A549 (cell line): ENCODE data around the gene KCNA10. TPM values are rescaled to one million over a fixed set of nuclear protein-coding genes. Genes with fewer than 3 reads are reported as not detected.
"Not testable (repeated sequence)": the region's sequence is repeated elsewhere in the genome, so short reads cannot be mapped to it uniquely, and the experiment has no call there.

Experiments used
- ATAC-seq, 2 experiments: fragments of 200-7000 bp in 1 of 2; fragments of >200 bp in 1 of 2; cut with Nextera tagmentation in 1 of 2; cut with Tn5 transposase in 1 of 2; 3 replicates each; pipeline versions ENCODE4 v1.8.0 to v1.9.1; 2018 to 2020; ENCODE audit warnings: mild to moderate bottlenecking in 1 of 2, moderate library complexity in 1 of 2
- CTCF ChIA-PET: fragments of 300-600 bp; sonication (Branson Sonifier 250); formaldehyde crosslinking; extraction: SDS; loops from one replicate; lab custom pipeline; 2021; ENCODE audit warnings: antibody characterized with exemption, inconsistent platforms; lab: Yijun Ruan, JAX
- POLR2A ChIA-PET: fragments of 350-600 bp; formaldehyde crosslinking; extraction: SDS; loops from one replicate; lab custom pipeline; 2021; ENCODE audit warnings: antibody characterized with exemption, inconsistent platforms; lab: Yijun Ruan, JAX
- DNase-seq, 2 experiments: peaks; one replicate each; pipeline versions ENCODE4 v3.0.0 to v3.0.0-alpha.2; 2011 to 2016; ENCODE audit warnings: low read depth in 1 of 2, low spot score in 1 of 2
- FAIRE-seq: peaks from 2 replicates; lab custom pipeline; 2011; peaks lifted over from hg19 to GRCh38; lab: Jason Lieb, UNC
- H3K27ac ChIP-seq, 2 experiments: fragments of >200 bp; sonication (Bioruptor Twin); formaldehyde crosslinking; 3 replicates each; pipeline ENCODE4 v1.5.1; 2016 to 2017
- H3K4me1 ChIP-seq: fragments of >200 bp; sonication (Bioruptor Twin); formaldehyde crosslinking; 3 replicates; pipeline ENCODE4 v1.6.1; 2016
- H3K4me2 ChIP-seq: fragments of >200 bp; sonication (Bioruptor Twin); formaldehyde crosslinking; 3 replicates; pipeline ENCODE4 v1.6.1; 2016
- H3K4me3 ChIP-seq: fragments of >200 bp; sonication (Bioruptor Twin); formaldehyde crosslinking; 3 replicates; pipeline ENCODE4 v1.5.1; 2016
- H3K9me3 ChIP-seq: fragments of >200 bp; sonication (Bioruptor Twin); formaldehyde crosslinking; 3 replicates; pipeline ENCODE4 v1.6.1; 2016
- BCL3 ChIP-seq: fragments of >200 bp; sonication (Bioruptor Twin); formaldehyde crosslinking; IDR thresholded peaks from 3 replicates; pipeline ENCODE4 v1.6.1; 2016
- BHLHE40 ChIP-seq: IDR thresholded peaks from 2 replicates; pipeline ENCODE4 v1.6.1; 2012; ENCODE audit warnings: low read depth, low read length, inconsistent platforms
- CHD4 ChIP-seq: fragments of 200-600 bp; sonication (generic); IDR thresholded peaks from 2 replicates; pipeline ENCODE4 v1.6.1; 2016; ENCODE audit warnings: antibody characterized with exemption, mild to moderate bottlenecking, borderline replicate concordance
- CTCF ChIP-seq: fragments of >200 bp; sonication (Bioruptor Twin); formaldehyde crosslinking; IDR thresholded peaks from 3 replicates; pipeline ENCODE4 v1.5.1; 2016
- E2F6 ChIP-seq: IDR thresholded peaks from 2 replicates; pipeline ENCODE4 v1.6.1; 2012; ENCODE audit warnings: low read depth, borderline replicate concordance
- EHF ChIP-seq: fragments of 250-450 bp; sonication (Bioruptor Pico); IDR thresholded peaks from 2 replicates; pipeline ENCODE4 v1.5.0; 2020; ENCODE audit warnings: mild to moderate bottlenecking
- EP300 ChIP-seq, 2 experiments: fragments of >200 bp; sonication (Bioruptor Twin); formaldehyde crosslinking; IDR thresholded peaks; 2 replicates in 1 of 2; 3 replicates in 1 of 2; pipeline ENCODE4 v1.6.1; 2016 to 2017
- ESRRA ChIP-seq: fragments of 150-350 bp; IDR thresholded peaks from 2 replicates; pipeline ENCODE4 v1.6.1; 2014; ENCODE audit warnings: mild to moderate bottlenecking, low read length, borderline replicate concordance
- FOXS1 ChIP-seq: fragments of 250-450 bp; sonication (Bioruptor Pico); IDR thresholded peaks from 2 replicates; pipeline ENCODE4 v1.5.0; 2020; ENCODE audit warnings: mild to moderate bottlenecking, moderate library complexity
- HDAC2 ChIP-seq: fragments of 200-600 bp; sonication (generic); IDR thresholded peaks from 2 replicates; pipeline ENCODE4 v1.6.1; 2016
- HMGXB4 ChIP-seq: fragments of 250-450 bp; sonication (Bioruptor Pico); IDR thresholded peaks from 2 replicates; pipeline ENCODE4 v1.5.0; 2021; ENCODE audit warnings: mild to moderate bottlenecking, moderate library complexity, borderline replicate concordance
- HOXA7 ChIP-seq: fragments of 250-450 bp; sonication (Bioruptor Pico); IDR thresholded peaks from 2 replicates; pipeline ENCODE4 v1.5.0; 2020; ENCODE audit warnings: mild to moderate bottlenecking, moderate library complexity
- HOXB5 ChIP-seq: fragments of 250-450 bp; sonication (Bioruptor Pico); IDR thresholded peaks from 2 replicates; pipeline ENCODE4 v1.5.0; 2020; ENCODE audit warnings: mild to moderate bottlenecking, moderate library complexity
- JUNB ChIP-seq: fragments of >200 bp; sonication (Bioruptor Twin); formaldehyde crosslinking; IDR thresholded peaks from 2 replicates; pipeline ENCODE4 v1.6.1; 2016
- MYC ChIP-seq: IDR thresholded peaks from 2 replicates; pipeline ENCODE4 v1.6.1; 2012; ENCODE audit warnings: mild to moderate bottlenecking, inconsistent platforms, low read length, improper control_type of control experiment, borderline replicate concordance
- RAD21 ChIP-seq, 2 experiments: fragments of >200 bp in 1 of 2; sonication (Bioruptor Twin) in 1 of 2; formaldehyde crosslinking in 1 of 2; IDR thresholded peaks in 1 of 2; conservative IDR thresholded peaks in 1 of 2; 2 replicates in 1 of 2; 3 replicates in 1 of 2; pipeline ENCODE4 v1.6.1; 2012 to 2018; ENCODE audit warnings: inconsistent platforms in 1 of 2
- RCOR1 ChIP-seq: fragments of 150-350 bp; IDR thresholded peaks from 2 replicates; pipeline ENCODE4 v1.6.1; 2014; ENCODE audit warnings: antibody characterized with exemption, low read length, low read depth
- REST ChIP-seq: fragments of 200-600 bp; sonication (generic); IDR thresholded peaks from 2 replicates; pipeline ENCODE4 v1.6.1; 2016; ENCODE audit warnings: antibody characterized with exemption, mild to moderate bottlenecking, moderate library complexity
- ZC3H11A ChIP-seq: fragments of 450-650 bp; IDR thresholded peaks from 2 replicates; pipeline ENCODE4 v1.6.1; 2014; ENCODE audit warnings: antibody characterized with exemption, mild to moderate bottlenecking
- ZFP36 ChIP-seq: fragments of 450-650 bp; IDR thresholded peaks from 2 replicates; pipeline ENCODE4 v1.6.1; 2014; ENCODE audit warnings: borderline replicate concordance; ENCODE audit not compliant: partially characterized antibody
- ZNF302 ChIP-seq: fragments of 250-450 bp; sonication (Bioruptor Pico); IDR thresholded peaks from 2 replicates; pipeline ENCODE4 v1.9.0; 2021; ENCODE audit warnings: inconsistent platforms, mild to moderate bottlenecking, moderate library complexity
- ZSCAN20 ChIP-seq: fragments of 250-450 bp; sonication (Bioruptor Pico); IDR thresholded peaks from 2 replicates; pipeline ENCODE4 v1.8.0; 2022; ENCODE audit warnings: mild to moderate bottlenecking, moderate library complexity
- WGBS: methylation state at CpG from one replicate; pipeline ENCODE4 v1.1.6; 2017; ENCODE audit errors: missing lambda C conversion rate; 5-methylcytosine and 5-hydroxymethylcytosine counted together
- polyA plus RNA-seq, 4 experiments: library from polyadenylated mRNA; depleted of rRNA in 3 of 4; stranded (reverse); fragments of >200 nt; fragmentation: RNase III in 1 of 4; extraction: RNeasy Plus Mini Kit Qiagen cat#74134 plus additional on column Dnase treatment in 1 of 4; gene quantifications; 2 replicates in 3 of 4; 3 replicates in 1 of 4; pipeline ENCODE4 v1.2.3, GENCODE V29; 2011 to 2017

Gene KCNA10
- polyA plus RNA-seq, 2 of the 4 experiments (the other 2 are of a cell fraction) = not detected

GRCh38 chr1:110510921-110511320 lies 8.1 kb downstream of the KCNA10 start:
- DNase-seq, FAIRE-seq, H3K4me3 ChIP-seq, H3K9me3 ChIP-seq, POLR2A ChIA-PET, H3K4me1 ChIP-seq, H3K4me2 ChIP-seq, H3K27ac ChIP-seq, ATAC-seq: not testable (repeated sequence)
- CTCF ChIA-PET = interaction anchor here (2.9 kb wide), 1 partner anchor 15 kb away, joined by 9 read pairs; no protein-coding TSS in a partner anchor
- 83% methylated on average over 5 of the region's 5 CpGs for WGBS

GRCh38 chr1:110509655-110510054 lies 9.3 kb downstream of the KCNA10 start:
- Histone ChIP-seq H3K9me3 (no peaks in the 10 kb centered on the region), H3K4me2 (no peak overlapping the region), H3K27ac (no peak overlapping the region), H3K4me1 (no peaks in the 10 kb centered on the region), H3K4me3 (no peak overlapping the region)
- FAIRE-seq (no peak), ATAC-seq (no peak), DNase-seq (no peak)
- 80% methylated on average over 6 of the region's 6 CpGs for WGBS
- ChIA-PET POLR2A (no interaction called here), CTCF (interaction anchor here (3.1 kb wide), 1 partner anchor 13 kb away, joined by 22 read pairs; no protein-coding TSS in a partner anchor)
- no peak for TF ChIP-seq JUNB
- TF ChIP-seq MYC = no peak
- TF ChIP-seq RCOR1 = no peak
- TF ChIP-seq HOXA7 (CRISPR knock-in tag) = no peak
- TF ChIP-seq BHLHE40 = no peak
- no peak for TF ChIP-seq ZFP36
- TF ChIP-seq CTCF = no peak
- TF ChIP-seq REST = no peak
- TF ChIP-seq E2F6 = no peak
- TF ChIP-seq FOXS1 = no peak
- no peak for TF ChIP-seq ZNF302 (CRISPR knock-in tag)

GRCh38 chr1:110508028-110508940 lies 10.7 kb downstream of the KCNA10 start:
- no peak overlapping the region for H3K4me3 ChIP-seq
- CTCF ChIA-PET = interaction anchor here (0.9 to 3.1 kb wide), 3 partner anchors 12 to 111 kb away, joined by 3 to 22 read pairs (median 3); no protein-coding TSS in a partner anchor
- no peak for ATAC-seq
- no peak for TF ChIP-seq RAD21 (conservative IDR thresholded peaks at IDR 0.05 in 1 of 2, IDR thresholded peaks at IDR 0.05 in 1 of 2)
- no peak for TF ChIP-seq EHF (CRISPR knock-in tag)
- no peak for TF ChIP-seq BHLHE40
- no peak for TF ChIP-seq CHD4
- TF ChIP-seq ZSCAN20 (CRISPR knock-in tag) = no peak
- TF ChIP-seq BCL3 = no peak
- no peak for TF ChIP-seq HOXA7 (CRISPR knock-in tag)
- TF ChIP-seq HDAC2 = no peak
- no peak for TF ChIP-seq ZC3H11A
- TF ChIP-seq EP300 (IDR thresholded peaks at IDR 0.05) = no peak
- no peak for TF ChIP-seq HOXB5 (CRISPR knock-in tag)
- TF ChIP-seq HMGXB4 (CRISPR knock-in tag) = no peak
- TF ChIP-seq ESRRA = no peak
- TF ChIP-seq, all 56 proteins: peak for 0
- Histone ChIP-seq H3K4me2 (no peak overlapping the region), H3K4me1 (no peaks in the 10 kb centered on the region), H3K9me3 (no peaks in the 10 kb centered on the region), H3K27ac (no peak overlapping the region)
- POLR2A ChIA-PET = no interaction called here
- 63% methylated on average over 7 of the region's 14 CpGs for WGBS
- no peak for DNase-seq
- no peak for FAIRE-seq
